Upper lobe of right lung (tissue), 1 donor: Measurements from ENCODE around the gene CAPN11. TPM values are rescaled to one million over a fixed set of nuclear protein-coding genes. Genes with fewer than 3 reads are reported as not detected.
"Not testable (repeated sequence)": the region's sequence is repeated elsewhere in the genome, so short reads cannot be mapped to it uniquely, and the experiment has no call there.

ENCODE experiments used
- ATAC-seq: fragments of 200-7000 bp; cut with Tn5 transposase; one replicate; pipeline ENCODE4 v1.9.1; 2020; ENCODE audit warnings: mild to moderate bottlenecking, moderate library complexity
- DNase-seq: peaks from one replicate; pipeline ENCODE4 v3.0.0-alpha.2; 2020
- H3K27ac ChIP-seq: fragments of 200-600 bp; one replicate; pipeline ENCODE4 v1.8.0; 2022
- H3K27me3 ChIP-seq: fragments of 200-600 bp; one replicate; pipeline ENCODE4 v1.8.0; 2022; ENCODE audit warnings: mild to moderate bottlenecking
- H3K36me3 ChIP-seq: fragments of 200-600 bp; one replicate; pipeline ENCODE4 v1.8.0; 2022
- H3K4me1 ChIP-seq: fragments of 200-600 bp; one replicate; pipeline ENCODE4 v1.8.0; 2022
- H3K4me3 ChIP-seq: fragments of 200-600 bp; one replicate; pipeline ENCODE4 v1.8.0; 2022; ENCODE audit warnings: mild to moderate bottlenecking
- H3K9me3 ChIP-seq: fragments of 200-600 bp; one replicate; pipeline ENCODE4 v1.8.0; 2022
- intact Hi-C: fragments of 100-400 bp; cut with DNase I; formaldehyde crosslinking; loops from one replicate; pipeline ENCODE4 v1.11.0; 2022
- total RNA-seq: library from RNA; stranded (reverse); fragmentation: NEBNext Ultra II Directional; extraction: Animal tissue kit (Norgen Biotek cat#: 25700); gene quantifications from one replicate; pipeline ENCODE4 v1.2.1, GENCODE V29; 2021
- TF ChIP-seq, protein P1 (sequence below): fragments of 200-600 bp; IDR thresholded peaks from one replicate; pipeline ENCODE4 v1.8.0; 2022; ENCODE audit warnings: antibody characterized with exemption
- donor health status: DM: no; HTN: yes; CAD: no; lungs with severe emphysema.

Gene CAPN11
- total RNA-seq, 1 donor from 2014 or later: 1.6 TPM

DNA sequence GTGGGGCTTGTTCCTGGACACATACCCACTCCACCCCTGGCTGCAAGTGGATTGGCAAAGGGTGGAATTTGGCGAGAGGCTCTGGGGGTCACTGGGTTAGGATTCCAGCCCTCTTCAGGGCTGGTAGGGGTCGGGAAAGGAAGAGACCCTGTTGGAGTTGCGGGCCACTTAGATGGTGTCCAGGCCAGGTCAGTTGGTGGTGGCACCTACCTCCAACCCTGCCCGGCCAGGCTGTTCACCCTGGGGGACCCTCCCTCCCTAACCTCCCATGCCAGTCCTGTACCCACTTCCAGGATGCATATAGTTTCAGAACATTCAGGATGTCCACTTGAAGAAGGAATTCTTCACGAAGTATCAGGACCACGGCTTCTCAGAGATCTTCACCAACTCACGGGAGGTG lies 21.0 kb downstream of the CAPN11 start:
- intact Hi-C loops: loop anchor here (5.0 kb wide), 1 partner anchor 58 kb away; no protein-coding TSS in a partner anchor
- no peaks in the 10 kb centered on the region for H3K9me3 ChIP-seq
- H3K27ac ChIP-seq: no peak overlapping the region
- H3K4me3 ChIP-seq: no peak overlapping the region
- ATAC-seq (no peak), DNase-seq (no peak)
- no peaks in the 10 kb centered on the region for H3K27me3 ChIP-seq
- no peaks in the 10 kb centered on the region for H3K36me3 ChIP-seq
- H3K4me1 ChIP-seq: peaks cover 3% of the 10 kb centered on the region
- TF ChIP-seq, protein P1, sequence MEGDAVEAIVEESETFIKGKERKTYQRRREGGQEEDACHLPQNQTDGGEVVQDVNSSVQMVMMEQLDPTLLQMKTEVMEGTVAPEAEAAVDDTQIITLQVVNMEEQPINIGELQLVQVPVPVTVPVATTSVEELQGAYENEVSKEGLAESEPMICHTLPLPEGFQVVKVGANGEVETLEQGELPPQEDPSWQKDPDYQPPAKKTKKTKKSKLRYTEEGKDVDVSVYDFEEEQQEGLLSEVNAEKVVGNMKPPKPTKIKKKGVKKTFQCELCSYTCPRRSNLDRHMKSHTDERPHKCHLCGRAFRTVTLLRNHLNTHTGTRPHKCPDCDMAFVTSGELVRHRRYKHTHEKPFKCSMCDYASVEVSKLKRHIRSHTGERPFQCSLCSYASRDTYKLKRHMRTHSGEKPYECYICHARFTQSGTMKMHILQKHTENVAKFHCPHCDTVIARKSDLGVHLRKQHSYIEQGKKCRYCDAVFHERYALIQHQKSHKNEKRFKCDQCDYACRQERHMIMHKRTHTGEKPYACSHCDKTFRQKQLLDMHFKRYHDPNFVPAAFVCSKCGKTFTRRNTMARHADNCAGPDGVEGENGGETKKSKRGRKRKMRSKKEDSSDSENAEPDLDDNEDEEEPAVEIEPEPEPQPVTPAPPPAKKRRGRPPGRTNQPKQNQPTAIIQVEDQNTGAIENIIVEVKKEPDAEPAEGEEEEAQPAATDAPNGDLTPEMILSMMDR: no peak

DNA sequence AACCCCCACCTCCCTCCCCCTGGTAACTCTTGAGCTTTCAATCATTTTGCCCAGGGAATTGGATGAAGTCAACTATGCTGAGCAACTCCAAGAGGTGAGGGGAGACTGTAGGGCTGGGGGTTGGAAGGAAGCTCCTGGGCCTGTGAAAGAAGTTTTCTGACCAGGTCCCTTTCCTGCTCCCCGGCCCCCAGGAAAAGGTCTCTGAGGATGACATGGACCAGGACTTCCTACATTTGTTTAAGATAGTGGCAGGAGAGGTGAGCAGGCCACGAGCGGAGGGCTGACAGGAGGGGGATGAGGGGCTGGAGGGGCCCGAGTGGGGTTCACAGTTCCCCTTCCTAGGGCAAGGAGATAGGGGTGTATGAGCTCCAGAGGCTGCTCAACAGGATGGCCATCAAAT lies 21.8 kb downstream of the CAPN11 start:
- no peaks in the 10 kb centered on the region for H3K27me3 ChIP-seq
- no peak overlapping the region for H3K4me3 ChIP-seq
- no peaks in the 10 kb centered on the region for H3K36me3 ChIP-seq
- H3K9me3 ChIP-seq: no peaks in the 10 kb centered on the region
- TF ChIP-seq, protein P1: no peak
- peaks cover 3% of the 10 kb centered on the region for H3K4me1 ChIP-seq
- H3K27ac ChIP-seq: no peak overlapping the region
- DNase-seq (no peak), ATAC-seq (no peak)
- intact Hi-C loops: loop anchor here (5.0 kb wide), 1 partner anchor 57 kb away; no protein-coding TSS in a partner anchor

DNA sequence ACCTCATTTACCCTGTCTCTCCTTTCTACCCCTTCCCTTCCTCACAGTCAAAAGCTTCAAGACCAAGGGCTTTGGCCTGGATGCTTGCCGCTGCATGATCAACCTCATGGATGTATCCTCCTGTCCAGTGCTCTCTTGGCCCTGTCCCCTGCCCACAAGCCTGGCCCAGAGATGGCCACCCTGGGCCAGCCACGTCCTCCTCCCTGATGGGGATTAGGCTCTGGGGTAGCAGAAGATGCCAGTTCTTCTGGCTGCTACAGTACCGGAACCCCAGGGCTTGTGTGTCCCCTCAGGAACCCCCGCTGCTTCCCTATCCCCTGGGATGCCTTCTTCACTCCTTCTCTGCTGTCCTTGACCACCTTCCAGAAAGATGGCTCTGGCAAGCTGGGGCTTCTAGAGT lies 22.3 kb downstream of the CAPN11 start:
- intact Hi-C loops: loop anchor here (5.0 kb wide), 1 partner anchor 56 kb away; no protein-coding TSS in a partner anchor
- no peak overlapping the region for H3K27ac ChIP-seq
- no peaks in the 10 kb centered on the region for H3K27me3 ChIP-seq
- no peaks in the 10 kb centered on the region for H3K36me3 ChIP-seq
- no peak overlapping the region for H3K4me3 ChIP-seq
- DNase-seq: no peak
- TF ChIP-seq, protein P1: no peak
- peaks cover 4% of the 10 kb centered on the region for H3K4me1 ChIP-seq
- no peaks in the 10 kb centered on the region for H3K9me3 ChIP-seq
- no peak for ATAC-seq

DNA sequence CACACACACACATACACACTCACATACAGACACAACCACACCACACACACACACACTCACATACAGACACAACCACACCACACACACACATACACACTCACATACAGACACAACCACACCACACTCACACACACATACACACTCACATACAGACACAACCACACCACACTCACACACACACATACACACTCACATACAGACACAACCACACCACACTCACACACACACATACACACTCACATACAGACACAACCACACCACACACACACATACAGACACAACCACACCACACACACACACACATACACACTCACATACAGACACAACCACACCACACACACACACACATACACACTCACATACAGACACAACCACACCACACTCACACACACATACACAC lies 23.2 kb downstream of the CAPN11 start:
- not testable (repeated sequence) for H3K4me1 ChIP-seq, H3K9me3 ChIP-seq, H3K4me3 ChIP-seq, DNase-seq, H3K27me3 ChIP-seq, ATAC-seq, H3K27ac ChIP-seq, H3K36me3 ChIP-seq
- intact Hi-C loops: loop anchor here (5.0 kb wide), 1 partner anchor 56 kb away; no protein-coding TSS in a partner anchor

DNA sequence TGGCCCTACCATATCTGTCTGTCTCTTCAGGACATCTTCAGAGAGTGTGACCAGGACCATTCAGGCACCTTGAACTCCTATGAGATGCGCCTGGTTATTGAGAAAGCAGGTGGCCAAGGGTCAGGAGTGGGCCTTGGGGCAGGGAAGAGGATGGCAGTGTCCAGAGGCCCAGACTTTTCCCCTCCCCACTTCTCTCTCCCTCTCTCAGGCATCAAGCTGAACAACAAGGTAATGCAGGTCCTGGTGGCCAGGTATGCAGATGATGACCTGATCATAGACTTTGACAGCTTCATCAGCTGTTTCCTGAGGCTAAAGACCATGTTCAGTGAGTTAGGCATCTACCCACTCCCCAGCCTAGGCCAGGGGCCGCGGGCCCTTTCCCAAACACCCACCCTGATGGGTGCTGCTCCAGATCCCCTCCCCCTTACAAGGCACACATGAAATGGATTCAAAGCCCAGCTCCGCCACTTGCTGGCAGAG lies 24.3 kb downstream of the CAPN11 start:
- H3K27ac ChIP-seq: no peak overlapping the region
- no peaks in the 10 kb centered on the region for H3K27me3 ChIP-seq
- TF ChIP-seq, protein P1: no peak
- no peaks in the 10 kb centered on the region for H3K9me3 ChIP-seq
- no peak for DNase-seq
- peaks cover 3% of the 10 kb centered on the region for H3K4me1 ChIP-seq
- no peak for ATAC-seq
- intact Hi-C loops: loop anchor here (5.0 kb wide), 1 partner anchor 54 kb away; no protein-coding TSS in a partner anchor
- no peak overlapping the region for H3K4me3 ChIP-seq
- no peaks in the 10 kb centered on the region for H3K36me3 ChIP-seq

DNA sequence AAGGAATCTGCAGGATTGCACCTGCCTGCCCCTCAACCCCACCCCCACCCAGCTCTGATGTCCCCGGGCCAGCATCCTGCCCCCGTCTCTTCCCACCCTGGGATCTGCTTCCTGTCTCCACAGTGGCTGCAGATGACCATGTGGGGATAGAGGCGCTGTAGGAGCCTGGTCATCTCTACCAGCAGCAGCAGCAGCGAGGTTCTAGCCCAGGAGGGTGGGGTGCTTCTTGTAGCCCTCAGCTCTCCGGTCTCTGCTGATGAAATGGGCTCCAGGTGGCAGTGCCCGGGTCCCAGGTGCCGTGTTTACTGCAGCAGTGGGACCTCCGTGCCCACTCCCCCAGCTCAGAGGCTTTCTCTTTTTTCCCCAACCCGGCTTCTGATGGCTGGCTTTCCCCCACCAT lies 25.2 kb downstream of the CAPN11 start:
- intact Hi-C loops: loop anchor here (5.0 kb wide), 1 partner anchor 54 kb away; no protein-coding TSS in a partner anchor
- peaks cover 3% of the 10 kb centered on the region for H3K4me1 ChIP-seq
- no peak for ATAC-seq
- H3K9me3 ChIP-seq: no peaks in the 10 kb centered on the region
- no peaks in the 10 kb centered on the region for H3K27me3 ChIP-seq
- no peaks in the 10 kb centered on the region for H3K36me3 ChIP-seq
- H3K4me3 ChIP-seq: no peak overlapping the region
- TF ChIP-seq, protein P1: no peak
- H3K27ac ChIP-seq: no peak overlapping the region
- DNase-seq: no peak

DNA sequence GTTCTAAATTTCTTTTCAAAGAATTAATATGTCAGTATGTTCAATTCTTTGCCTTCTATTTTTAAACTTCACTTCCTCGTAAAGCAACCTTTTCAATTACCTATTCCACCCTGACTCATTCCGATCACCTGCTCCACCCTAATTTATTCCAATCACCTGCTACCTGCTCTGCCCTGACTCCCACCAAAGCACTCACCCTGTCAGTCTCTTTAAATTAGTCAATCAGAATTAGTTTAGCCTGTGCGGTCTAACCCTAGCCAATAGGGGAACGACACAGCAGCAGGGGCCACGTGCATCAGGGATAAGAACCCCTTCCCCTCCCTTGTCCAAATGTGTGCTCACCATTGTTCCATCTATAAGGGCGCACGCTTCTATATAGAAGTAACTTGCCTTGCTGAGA lies 26.7 kb downstream of the CAPN11 start:
- DNase-seq, H3K27me3 ChIP-seq, H3K27ac ChIP-seq, ATAC-seq, intact Hi-C loops, H3K4me1 ChIP-seq, H3K4me3 ChIP-seq, H3K36me3 ChIP-seq, H3K9me3 ChIP-seq: not testable (repeated sequence)
